Stimulated activated CD4-positive, alpha-beta T cell treated with anti-CD3 and anti-CD28 coated beads, Interleukin-15, amount 100 ng/mL, for 1 hour (primary cell): ENCODE data around the gene ZNF579.

Experiments used
- DNase-seq, 2 donors: peaks; one replicate each; pipeline ENCODE4 v3.0.0-alpha.2; 2020; ENCODE audit warnings: low read depth in 1 of 2, low spot score in 1 of 2

The ZNF579 gene

GRCh38 chr19:55580628-55581144 lies at the start of gene ZNF579:
ZNF579 (minus strand) TSS chr19:55580848; CDS start chr19:55579639, 1,209 bp downstream.
- peak; percentile 45 to 73 for DNase-seq

GRCh38 chr19:55626350-55626749 lies 45.7 kb upstream of the ZNF579 start:
- no peak for DNase-seq

GRCh38 chr19:55625004-55625326 lies 44.3 kb upstream of the ZNF579 start:
- DNase-seq = no peak

GRCh38 chr19:55624109-55625003 lies 43.7 kb upstream of the ZNF579 start, which contains the start of gene ZNF784:
ZNF784 (minus strand) TSS chr19:55624566; CDS start chr19:55624561, 5 bp downstream.
- peak; percentile 90 to 92 for DNase-seq

- no peak for DNase-seq
Measured at GRCh38 chr19:55623561-55623960, 42.9 kb upstream of the ZNF579 start.

GRCh38 chr19:55623130-55623529 lies 42.5 kb upstream of the ZNF579 start:
- DNase-seq = no peak

GRCh38 chr19:55622242-55622969 lies 41.8 kb upstream of the ZNF579 start:
- no peak for DNase-seq

GRCh38 chr19:55621673-55622231 lies 41.1 kb upstream of the ZNF579 start:
- no peak for DNase-seq

- DNase-seq = no peak
Measured at GRCh38 chr19:55621205-55621672, 40.6 kb upstream of the ZNF579 start.

GRCh38 chr19:55620410-55621204 lies 40.0 kb upstream of the ZNF579 start:
- DNase-seq = no peak

- DNase-seq = no peak
Measured at GRCh38 chr19:55619286-55619685, 38.6 kb upstream of the ZNF579 start.

GRCh38 chr19:55618426-55618825 lies 37.8 kb upstream of the ZNF579 start:
- DNase-seq = no peak

- no peak for DNase-seq
Measured at GRCh38 chr19:55617426-55617825, 36.8 kb upstream of the ZNF579 start.

- DNase-seq = no peak
Measured at GRCh38 chr19:55616395-55616875, 35.8 kb upstream of the ZNF579 start.

GRCh38 chr19:55615543-55616394 lies 35.1 kb upstream of the ZNF579 start:
- DNase-seq = no peak

- DNase-seq = no peak
Measured at GRCh38 chr19:55614711-55615542, 34.3 kb upstream of the ZNF579 start.

- DNase-seq = no peak
Measured at GRCh38 chr19:55613930-55614710, 33.5 kb upstream of the ZNF579 start.

- DNase-seq = no peak
Measured at GRCh38 chr19:55613396-55613795, 32.7 kb upstream of the ZNF579 start.
